DOHH2 (cell line): ENCODE results near the gene LILRA2.
"Not testable (repeated sequence)": the region's sequence is repeated elsewhere in the genome, so short reads cannot be mapped to it uniquely, and the experiment has no call there.

Source experiments
- H3F3A ChIP-seq: fragments of 200-600 bp; sonication (generic), shearing (Covaris generic); 2 replicates; pipeline ENCODE4 v1.6.0; 2016; ENCODE audit warnings: antibody characterized with exemption, mild to moderate bottlenecking; ENCODE audit not compliant: control insufficient read depth, insufficient read depth
- H3K27ac ChIP-seq: fragments of 200-600 bp; sonication (generic); 2 replicates; pipeline ENCODE4 v1.5.1; 2014; ENCODE audit warnings: low read depth, mild to moderate bottlenecking, low read length, moderate library complexity
- H3K27me3 ChIP-seq: fragments of 200-600 bp; sonication (generic); 2 replicates; pipeline ENCODE4 v1.6.1; 2014; ENCODE audit warnings: mild to moderate bottlenecking, low read length, mixed read lengths; ENCODE audit not compliant: control insufficient read depth
- H3K36me3 ChIP-seq: fragments of 200-600 bp; sonication (generic); 2 replicates; pipeline ENCODE4 v1.6.1; 2014; ENCODE audit warnings: mild to moderate bottlenecking, low read length, moderate library complexity, mixed read lengths; ENCODE audit not compliant: control insufficient read depth
- H3K4me1 ChIP-seq: fragments of 200-600 bp; sonication (generic); 2 replicates; pipeline ENCODE4 v1.6.1; 2014; ENCODE audit warnings: mild to moderate bottlenecking, low read length, mixed read lengths; ENCODE audit not compliant: control insufficient read depth
- H3K4me2 ChIP-seq: fragments of 200-600 bp; sonication (generic); 2 replicates; pipeline ENCODE4 v1.6.0; 2014; ENCODE audit warnings: mild to moderate bottlenecking, low read length, moderate library complexity
- H3K4me3 ChIP-seq: fragments of 200-600 bp; sonication (generic); 2 replicates; pipeline ENCODE4 v1.5.1; 2014; ENCODE audit warnings: mild to moderate bottlenecking, low read length, mixed read lengths
- H3K79me2 ChIP-seq: fragments of 200-600 bp; sonication (generic); 2 replicates; pipeline ENCODE4 v1.6.1; 2014; ENCODE audit warnings: mild to moderate bottlenecking, low read length, mixed read lengths; ENCODE audit not compliant: control insufficient read depth
- H3K9me2 ChIP-seq: fragments of 200-600 bp; sonication (generic); replicated peaks from 2 replicates; pipeline ENCODE4 v1.6.1; 2014; ENCODE audit warnings: mild to moderate bottlenecking, low read length, mixed read lengths; ENCODE audit not compliant: control insufficient read depth
- H3K9me3 ChIP-seq: fragments of 200-600 bp; sonication (generic); 2 replicates; pipeline ENCODE4 v1.6.1; 2014; ENCODE audit warnings: antibody characterized with exemption, low read length, mixed read lengths; ENCODE audit not compliant: control insufficient read depth, insufficient read depth
- H4K20me1 ChIP-seq: fragments of 200-600 bp; sonication (generic); 2 replicates; pipeline ENCODE4 v1.6.0; 2014; ENCODE audit warnings: low read depth, mild to moderate bottlenecking, antibody characterized with exemption, low read length, moderate library complexity; ENCODE audit not compliant: control insufficient read depth, insufficient read depth
- CTCF ChIP-seq: fragments of 200-600 bp; sonication (generic); IDR thresholded peaks from one replicate; pipeline ENCODE4 v1.5.1; 2014; ENCODE audit warnings: antibody characterized with exemption, mild to moderate bottlenecking, low read depth, low read length; ENCODE audit not compliant: poor library complexity, severe bottlenecking
- EZH2phosphoT487 ChIP-seq: fragments of 200-600 bp; sonication (generic); IDR thresholded peaks from 2 replicates; pipeline ENCODE4 v1.6.1; 2017; ENCODE audit warnings: borderline replicate concordance, mild to moderate bottlenecking, antibody characterized with exemption, low read length, moderate library complexity, mixed read lengths

The LILRA2 gene

GRCh38 chr19:54587026-54587425 lies 13.4 kb downstream of the LILRA2 start:
- Histone ChIP-seq H3K4me3 (no peak overlapping the region), H3K9me3 (no peaks in the 10 kb centered on the region), H3K4me2 (no peak overlapping the region), H3K36me3 (no peaks in the 10 kb centered on the region), H3K4me1 (no peaks in the 10 kb centered on the region), H4K20me1 (no peaks in the 10 kb centered on the region), H3K79me2 (no peaks in the 10 kb centered on the region), H3K27ac (no peak overlapping the region), H3K27me3 (peaks cover 21% of the 10 kb centered on the region; the same call in 1 of the 2 replicates), H3F3A (no peaks in the 10 kb centered on the region), H3K9me2 (no peaks in the 10 kb centered on the region)
- TF ChIP-seq EZH2phosphoT487 = no peak
- TF ChIP-seq CTCF = no peak

GRCh38 chr19:54593445-54593844 lies 19.9 kb downstream of the LILRA2 start, which contains the start of gene LILRA1:
TSS of gene LILRA1 (plus strand) at chr19:54593632. CDS start at chr19:54594245, 613 bp downstream.
- peaks cover 12% of the 10 kb centered on the region for H3K4me1 ChIP-seq
- not testable (repeated sequence) for H3K9me2 ChIP-seq, H3K79me2 ChIP-seq, H3K4me3 ChIP-seq, H3K36me3 ChIP-seq, H3F3A ChIP-seq, H3K27ac ChIP-seq, H3K9me3 ChIP-seq, H4K20me1 ChIP-seq
- H3K4me2 ChIP-seq = peak within 1 kb of the TSS; percentile 40
- H3K27me3 ChIP-seq = peaks cover 42% of the 10 kb centered on the region

- not testable (repeated sequence) for H3K27ac ChIP-seq, H3K36me3 ChIP-seq, H3K79me2 ChIP-seq, H3F3A ChIP-seq, H4K20me1 ChIP-seq, H3K4me3 ChIP-seq, H3K9me3 ChIP-seq, H3K9me2 ChIP-seq
- H3K27me3 ChIP-seq = peaks cover 40% of the 10 kb centered on the region
- peaks cover 12% of the 10 kb centered on the region for H3K4me1 ChIP-seq
- H3K4me2 ChIP-seq = peak overlapping the region; percentile 40
Measured at GRCh38 chr19:54593931-54594626, 20.5 kb downstream of the LILRA2 start.

GRCh38 chr19:54594737-54595136 lies 21.1 kb downstream of the LILRA2 start:
- H3F3A ChIP-seq = no peaks in the 10 kb centered on the region
- no peak for TF ChIP-seq CTCF
- no peak for TF ChIP-seq EZH2phosphoT487
- H3K4me3 ChIP-seq = no peak overlapping the region
- no peak overlapping the region for H3K4me2 ChIP-seq
- H3K36me3 ChIP-seq = no peaks in the 10 kb centered on the region
- H3K9me3 ChIP-seq = no peaks in the 10 kb centered on the region
- no peaks in the 10 kb centered on the region for H4K20me1 ChIP-seq
- H3K27me3 ChIP-seq = peaks cover 37% of the 10 kb centered on the region
- H3K4me1 ChIP-seq = peaks cover 12% of the 10 kb centered on the region
- H3K9me2 ChIP-seq = no peaks in the 10 kb centered on the region
- H3K27ac ChIP-seq = no peak overlapping the region
- H3K79me2 ChIP-seq = no peaks in the 10 kb centered on the region

- H4K20me1 ChIP-seq, H3K4me3 ChIP-seq, H3K79me2 ChIP-seq, H3K36me3 ChIP-seq, H3K9me2 ChIP-seq, H3K9me3 ChIP-seq, H3K27ac ChIP-seq, H3F3A ChIP-seq, H3K4me2 ChIP-seq: not testable (repeated sequence)
- Histone ChIP-seq H3K27me3 (peaks cover 40% of the 10 kb centered on the region), H3K4me1 (peaks cover 17% of the 10 kb centered on the region)
Measured at GRCh38 chr19:54595680-54596436, 22.3 kb downstream of the LILRA2 start.
